NOMO-1 treated with dmso at 0.1 percent for 144 hours (cell line): ENCODE data around the gene ARHGEF12.

Source experiments
- DNase-seq: peaks from one replicate; lab custom pipeline; 2025; ENCODE audit not compliant: unreplicated experiment; lab: John Stamatoyannopoulos, UW

The ARHGEF12 gene

DNA sequence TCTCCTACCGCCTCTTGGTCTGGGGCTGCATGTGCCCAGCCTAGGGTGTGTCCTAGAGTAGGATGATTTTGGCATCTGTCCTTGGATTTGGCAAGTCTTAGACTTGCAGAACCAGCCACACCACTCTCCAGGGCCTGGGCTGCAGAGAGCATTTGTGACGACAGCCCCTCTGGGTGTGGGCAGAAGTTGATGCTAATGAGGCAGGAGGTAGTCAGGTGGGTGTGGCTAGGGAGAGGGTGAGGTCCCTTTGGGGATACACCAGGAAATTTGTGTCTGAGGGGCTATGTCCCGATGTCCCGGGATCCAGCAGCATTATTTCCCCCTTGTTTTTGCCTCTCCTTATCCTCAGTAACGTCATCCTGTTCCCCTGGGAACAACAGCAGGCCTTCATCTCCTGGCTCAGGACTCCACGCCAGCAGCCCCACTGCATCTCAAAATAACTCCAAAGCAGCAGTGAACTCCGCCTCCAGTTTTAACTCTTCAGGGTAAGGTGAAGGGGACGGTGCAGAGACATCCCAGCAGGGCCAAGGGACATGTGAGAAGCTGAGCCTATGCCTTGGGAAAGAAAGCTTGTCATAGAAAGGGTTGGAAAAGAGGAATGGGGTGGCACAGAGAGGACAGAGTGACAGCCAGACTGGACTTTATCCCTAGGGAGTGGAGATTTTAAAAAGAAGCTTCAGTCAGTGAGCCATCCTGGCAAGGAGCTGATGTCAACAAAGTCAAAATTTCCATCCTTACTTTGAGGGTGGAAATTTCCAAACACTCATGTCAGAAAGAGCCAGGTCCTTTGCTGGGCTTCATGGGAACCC is 19.1 kb upstream of the ARHGEF12 start:
- DNase-seq = no peak

DNA sequence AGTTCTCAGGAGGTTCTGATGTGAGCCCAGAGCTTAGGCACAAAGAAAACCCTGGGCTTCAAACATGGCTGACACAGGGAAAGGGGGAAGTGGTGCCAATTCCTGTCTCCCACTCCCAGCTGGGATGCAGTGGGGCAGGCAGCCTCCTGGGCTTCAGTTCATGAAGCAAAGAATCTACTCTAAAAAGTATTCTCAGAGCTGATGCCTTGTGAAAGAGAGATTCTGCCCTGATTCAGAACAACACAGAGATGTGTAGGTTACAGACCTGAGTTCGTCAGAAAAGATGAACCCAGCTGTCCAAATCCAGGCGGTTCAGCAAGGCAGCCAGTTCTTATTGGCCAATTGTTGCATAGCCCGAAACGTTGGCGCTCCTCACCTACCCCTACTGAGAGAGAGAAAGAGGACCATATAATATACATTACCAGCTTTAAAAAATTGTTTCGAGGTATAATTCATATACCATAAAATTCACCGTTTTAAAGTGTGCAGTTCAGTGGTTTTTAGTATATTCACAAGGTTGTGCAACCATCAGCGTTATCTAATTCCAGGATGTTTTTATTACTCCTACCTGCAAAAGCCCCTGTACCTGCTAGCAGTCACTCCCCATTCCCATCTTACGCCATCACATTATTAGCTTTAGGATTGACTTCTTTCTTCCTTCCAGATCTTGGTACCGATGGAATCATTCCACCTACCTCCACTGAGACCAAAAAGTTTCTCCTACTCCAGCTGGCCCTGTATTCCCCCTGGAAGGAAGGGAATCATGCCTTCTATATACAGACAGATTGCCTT is 18.3 kb upstream of the ARHGEF12 start:
- DNase-seq = no peak

DNA sequence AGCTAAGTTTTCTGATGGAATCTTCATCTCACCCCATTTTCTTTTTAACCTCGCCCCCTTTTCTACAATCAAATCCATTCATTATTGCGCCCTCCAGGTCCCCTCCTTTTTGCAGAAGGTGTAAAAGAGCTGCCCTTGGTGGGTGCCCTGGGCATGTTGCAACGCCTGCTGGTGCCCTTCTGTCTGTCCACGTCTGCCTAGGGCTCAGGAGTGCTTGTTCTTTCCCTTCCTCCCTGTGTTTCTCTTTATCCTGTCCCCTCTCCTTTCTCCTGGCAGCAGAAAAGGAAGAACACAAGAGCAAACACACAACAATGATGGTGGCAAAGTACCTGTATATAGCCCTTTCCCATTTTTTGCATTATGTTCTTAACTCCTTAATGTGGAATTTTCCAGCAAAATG is 17.3 kb upstream of the ARHGEF12 start:
- DNase-seq = no peak

DNA sequence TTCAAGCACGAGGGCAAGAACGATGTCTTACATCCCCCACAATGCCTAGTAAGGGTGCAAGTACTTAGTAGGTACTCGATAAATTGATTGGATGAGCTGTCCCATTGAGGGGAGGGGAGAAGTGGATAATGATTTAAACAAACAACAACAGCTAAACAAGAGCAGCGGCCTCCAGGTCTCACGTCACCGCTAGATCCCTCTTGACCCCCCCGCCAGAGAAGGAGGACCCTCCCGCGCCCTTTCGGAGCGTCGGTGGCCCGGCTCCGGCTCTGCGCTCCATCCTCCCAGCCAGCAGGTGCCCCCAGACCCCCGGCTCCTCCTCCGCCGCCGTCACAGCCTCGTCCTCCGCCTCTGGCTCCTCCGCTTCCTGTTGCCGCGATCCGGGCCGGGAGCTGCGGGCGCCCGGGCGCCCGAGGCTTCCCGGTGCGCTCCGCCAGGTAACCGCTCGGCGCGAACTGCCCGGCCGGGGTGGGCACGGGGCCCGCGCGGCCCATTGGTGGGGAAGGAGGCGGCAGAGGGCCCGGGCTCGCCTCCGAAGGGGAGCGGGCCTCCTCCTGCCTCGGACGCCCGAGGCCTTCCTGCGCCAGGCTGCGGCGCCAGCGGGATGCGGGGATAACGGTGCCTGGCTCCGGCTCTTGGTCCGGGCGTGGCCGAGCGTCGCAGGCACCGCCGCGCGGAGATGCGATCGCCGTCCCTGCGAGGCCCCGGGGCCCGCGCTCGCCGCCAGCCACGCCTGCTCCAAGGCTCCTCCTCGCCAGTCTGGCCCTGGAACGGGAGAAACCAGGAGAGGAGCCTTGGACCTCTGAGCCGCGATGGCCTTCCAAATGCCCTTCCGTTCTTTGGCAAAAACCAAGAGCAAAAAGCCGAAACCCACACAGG is 11.0 kb upstream of the ARHGEF12 start, which contains the start of gene TLCD5:
Gene TLCD5, plus strand, starts transcription at position 368 of the 879 bp plus-strand sequence. CDS start 2,143 bp downstream, outside the sequence.
- DNase-seq = no peak

DNA sequence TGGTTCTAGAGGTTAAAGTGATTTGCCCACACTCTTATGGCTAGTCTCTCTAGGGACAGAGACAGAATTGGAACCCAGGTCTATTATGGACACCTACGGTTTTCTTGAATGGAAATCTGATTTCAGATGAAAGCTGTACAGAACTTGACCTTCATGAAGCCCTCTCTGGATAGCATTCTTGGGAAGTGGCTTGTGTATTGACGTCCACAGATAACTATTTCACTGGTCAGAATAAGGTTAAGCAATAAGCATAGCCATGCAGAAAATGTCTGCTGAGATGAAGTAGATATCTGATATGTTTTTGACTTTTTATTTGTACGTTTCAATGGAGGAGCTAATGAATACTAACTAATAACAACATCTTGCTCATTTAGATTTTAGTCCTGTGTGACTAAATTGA is 10.0 kb upstream of the ARHGEF12 start:
- DNase-seq = no peak

DNA sequence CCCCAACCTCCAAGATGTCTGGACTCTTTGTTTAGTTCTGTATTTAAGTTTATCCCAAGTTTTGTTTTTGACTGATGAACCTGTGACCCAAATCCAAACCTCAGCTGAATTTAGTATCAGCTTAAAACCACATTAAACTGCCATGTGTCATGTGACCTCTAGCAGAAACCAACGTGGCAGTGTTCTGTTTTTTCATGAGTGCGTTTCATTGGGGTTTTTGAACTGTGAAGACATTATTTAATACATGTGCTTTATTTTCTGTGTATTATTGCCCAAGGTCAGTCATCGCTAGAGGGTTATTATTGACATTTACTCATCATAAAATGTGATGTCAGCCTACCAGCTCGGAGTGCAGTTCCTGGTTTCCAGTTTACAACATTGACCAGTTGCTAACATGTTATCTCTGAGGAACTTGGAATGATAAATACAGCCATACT is 9.3 kb upstream of the ARHGEF12 start:
- DNase-seq = no peak

DNA sequence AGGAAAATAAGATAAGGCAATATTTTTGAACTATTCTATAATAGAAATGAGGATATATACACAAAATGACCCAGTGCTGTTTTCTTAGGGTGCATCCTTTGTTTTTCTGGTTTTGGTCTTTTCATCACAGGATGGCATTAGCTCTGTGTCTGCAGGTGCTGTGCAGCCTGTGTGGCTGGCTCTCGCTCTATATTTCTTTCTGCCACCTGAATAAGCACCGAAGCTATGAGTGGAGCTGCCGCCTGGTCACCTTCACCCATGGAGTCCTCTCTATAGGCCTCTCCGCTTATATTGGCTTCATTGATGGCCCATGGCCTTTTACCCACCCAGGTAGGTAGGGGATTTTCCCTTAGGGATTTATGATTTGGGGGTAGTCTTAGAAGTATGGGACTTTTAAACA is 8.9 kb upstream of the ARHGEF12 start:
- DNase-seq = no peak

DNA sequence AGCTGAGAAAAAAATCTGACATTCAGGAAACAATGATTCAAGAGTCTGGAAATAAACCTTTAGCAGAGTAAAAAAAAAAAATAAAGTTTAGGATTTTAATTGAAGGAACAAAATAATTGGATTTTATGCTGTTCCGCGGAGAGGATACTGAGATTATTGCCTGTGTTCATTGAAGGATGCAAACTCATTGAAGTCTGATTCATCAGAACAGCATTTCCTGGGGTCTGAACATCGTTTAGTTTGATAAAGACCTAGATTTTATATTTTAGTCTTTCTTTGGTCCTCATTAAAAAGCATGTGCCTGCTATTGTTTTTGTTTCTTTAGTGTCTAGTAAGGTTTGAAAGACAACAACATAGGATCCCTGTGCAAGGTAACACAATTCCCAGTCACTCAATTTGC is 6.7 kb upstream of the ARHGEF12 start:
- DNase-seq = no peak

DNA sequence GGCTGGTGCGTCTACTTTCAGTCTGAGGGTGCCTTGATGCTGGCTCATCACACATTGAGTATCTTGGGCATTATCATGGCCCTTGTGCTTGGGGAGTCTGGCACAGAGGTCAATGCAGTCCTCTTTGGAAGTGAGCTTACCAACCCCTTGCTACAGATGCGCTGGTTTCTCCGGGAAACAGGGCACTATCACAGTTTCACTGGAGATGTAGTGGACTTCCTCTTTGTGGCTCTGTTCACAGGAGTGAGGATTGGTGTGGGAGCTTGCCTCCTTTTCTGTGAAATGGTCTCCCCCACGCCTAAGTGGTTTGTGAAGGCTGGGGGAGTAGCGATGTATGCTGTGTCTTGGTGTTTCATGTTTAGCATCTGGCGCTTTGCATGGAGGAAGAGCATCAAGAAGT is 6.2 kb upstream of the ARHGEF12 start:
- DNase-seq = no peak

DNA sequence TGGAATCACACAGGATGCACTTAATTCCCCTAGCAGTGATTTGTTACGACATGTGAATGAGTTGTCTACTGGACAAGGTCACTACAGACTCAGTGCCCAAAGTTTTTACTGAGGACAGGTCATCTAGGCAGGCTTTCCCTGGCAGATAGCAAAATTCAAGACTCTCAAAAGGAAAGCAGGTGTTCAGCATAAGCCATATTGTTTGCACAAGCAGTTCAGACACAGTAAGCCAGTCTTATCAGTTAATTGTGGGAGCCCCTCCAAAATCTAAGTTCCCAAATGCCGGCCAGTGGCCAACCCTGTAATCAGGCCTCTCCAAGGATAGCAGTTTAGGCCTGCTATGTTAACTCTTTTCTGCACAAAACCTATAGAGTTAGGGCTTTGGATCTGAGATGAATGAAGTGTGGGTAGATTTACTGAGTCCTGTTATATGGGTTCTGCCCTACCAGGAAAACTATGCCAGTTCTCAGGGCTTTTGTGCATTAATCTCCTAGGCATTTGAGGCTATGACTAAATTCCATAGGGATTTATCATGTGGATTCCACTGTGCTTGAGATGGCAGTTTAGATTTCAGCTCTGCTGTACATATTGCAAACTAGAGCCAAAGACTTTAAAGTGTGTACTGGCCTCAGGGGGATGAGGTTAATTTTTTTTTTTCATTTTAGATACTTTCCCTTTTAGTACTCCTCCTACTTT is 4.8 kb upstream of the ARHGEF12 start:
- DNase-seq = no peak

DNA sequence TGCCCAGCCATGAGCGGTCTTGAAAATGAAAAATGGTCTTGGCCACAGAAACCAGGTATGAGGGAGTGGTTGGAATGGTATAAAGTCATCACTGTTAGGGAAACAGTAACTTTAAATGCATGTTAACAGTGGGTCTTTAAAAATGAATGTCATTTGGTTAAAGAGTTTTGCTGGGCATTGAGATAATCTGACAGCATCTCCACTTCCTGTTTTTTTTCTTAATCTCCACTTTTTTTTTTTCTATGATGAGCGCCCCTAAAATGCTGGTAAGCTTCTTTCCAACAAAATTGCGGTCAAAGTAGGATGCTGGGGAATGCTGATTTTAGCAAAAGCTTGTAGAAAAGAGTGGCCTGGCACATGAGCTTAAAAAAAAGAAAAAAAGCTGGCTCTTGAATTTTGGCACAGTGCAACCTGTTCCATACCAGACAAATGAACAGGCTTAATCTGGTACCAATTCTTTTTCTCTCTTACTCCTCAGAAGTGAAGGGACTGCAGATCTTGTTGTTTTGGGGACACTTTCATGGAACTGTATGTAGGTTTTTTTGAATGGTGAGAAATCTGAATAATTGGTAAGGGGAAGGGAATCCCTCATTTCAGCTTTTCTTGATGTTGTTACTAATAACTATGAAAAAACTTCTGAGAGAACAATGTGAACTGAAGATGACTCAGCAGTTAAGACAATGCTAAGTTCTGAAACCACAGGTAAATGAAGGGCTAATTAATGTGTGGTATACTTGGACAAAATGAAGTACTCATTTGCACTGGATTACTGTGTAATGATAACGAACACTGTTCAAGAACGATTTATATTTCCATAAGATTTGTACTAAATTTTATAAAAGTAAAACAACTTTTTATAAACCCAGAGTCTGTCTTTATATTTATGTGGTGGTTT is 3.1 kb upstream of the ARHGEF12 start:
- DNase-seq = no peak

DNA sequence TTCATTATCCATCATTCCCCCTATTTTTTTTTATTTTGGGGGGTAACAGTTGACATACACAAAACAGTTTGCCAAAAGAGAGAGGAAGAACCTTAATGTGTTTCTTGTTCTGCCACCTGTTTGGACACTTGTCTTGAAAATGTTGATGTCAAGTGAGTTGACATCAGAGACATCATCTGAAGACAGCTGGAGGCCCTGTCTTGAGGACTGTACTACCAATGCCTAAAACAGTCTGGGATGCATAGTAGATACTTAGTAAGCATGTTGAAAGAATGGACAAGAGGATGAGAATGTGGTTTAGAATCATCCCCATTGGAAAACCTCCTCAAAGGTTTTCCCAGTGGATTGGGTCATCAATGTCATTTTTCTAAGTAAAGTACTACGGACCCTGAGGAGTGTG is 2.4 kb upstream of the ARHGEF12 start:
- no peak for DNase-seq

DNA sequence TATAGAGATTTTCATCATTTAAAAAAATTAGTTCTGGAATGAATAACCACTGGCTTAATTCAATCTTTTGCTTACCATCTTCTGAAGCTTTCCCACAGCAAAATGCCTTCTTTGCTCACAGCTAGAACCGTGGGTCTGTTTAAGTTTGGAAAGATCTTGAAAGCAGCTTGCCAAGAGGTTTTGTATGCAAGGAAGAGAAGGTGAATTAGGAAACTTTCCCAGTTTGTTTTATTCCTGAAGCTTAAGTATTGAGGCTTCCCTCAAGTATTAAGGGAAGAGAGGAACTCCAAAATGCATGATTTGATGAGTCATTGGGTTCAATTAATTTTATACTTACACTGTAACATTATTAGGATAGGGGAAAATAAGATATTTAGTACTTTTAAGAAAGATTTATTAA is 1.9 kb upstream of the ARHGEF12 start:
- DNase-seq = no peak

DNA sequence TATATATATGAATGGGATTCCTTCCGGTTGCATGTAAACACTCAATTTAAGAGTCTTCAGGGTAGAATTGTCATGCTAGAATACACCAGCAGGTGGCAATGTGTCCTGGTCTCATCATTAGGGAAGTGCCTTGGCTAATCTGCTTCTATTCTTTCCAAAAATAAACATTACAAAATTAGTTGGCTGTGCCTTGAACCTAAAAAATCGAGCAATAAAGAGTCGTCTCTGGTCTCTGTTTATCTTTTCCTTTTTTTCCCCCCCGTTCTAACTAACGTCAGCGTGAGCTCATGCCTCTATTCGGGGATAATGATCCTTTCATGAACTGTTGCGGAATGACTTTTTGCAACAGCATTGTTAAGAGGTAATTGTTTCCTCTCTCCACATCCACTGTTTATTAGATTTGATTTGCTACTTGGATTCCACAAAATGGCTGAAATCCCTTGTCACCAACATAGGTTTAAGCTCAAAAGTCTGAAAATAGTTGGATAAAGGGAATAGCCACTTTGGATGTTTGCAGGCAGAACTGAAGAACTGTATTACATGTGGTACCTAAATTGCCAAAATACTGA is 1.2 kb upstream of the ARHGEF12 start:
- DNase-seq = peak; percentile 13

DNA sequence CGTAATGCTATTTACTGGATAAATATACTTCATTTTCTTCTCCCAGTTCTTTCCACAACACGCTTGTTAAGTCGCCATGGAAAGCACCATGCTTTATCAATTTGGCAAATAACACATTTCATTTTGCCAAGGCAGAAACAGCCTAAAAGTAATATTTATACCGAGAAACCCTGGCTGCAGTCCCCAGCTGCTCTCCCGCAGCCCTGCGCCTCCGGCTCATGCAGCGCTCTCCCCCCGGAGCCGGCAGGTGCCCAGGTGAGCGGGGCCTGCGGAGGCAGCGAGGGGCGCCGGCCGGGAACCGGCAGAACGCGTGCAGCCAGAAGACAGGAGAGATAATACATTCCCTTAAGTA is 681 bp upstream of the ARHGEF12 start:
- DNase-seq = no peak

DNA sequence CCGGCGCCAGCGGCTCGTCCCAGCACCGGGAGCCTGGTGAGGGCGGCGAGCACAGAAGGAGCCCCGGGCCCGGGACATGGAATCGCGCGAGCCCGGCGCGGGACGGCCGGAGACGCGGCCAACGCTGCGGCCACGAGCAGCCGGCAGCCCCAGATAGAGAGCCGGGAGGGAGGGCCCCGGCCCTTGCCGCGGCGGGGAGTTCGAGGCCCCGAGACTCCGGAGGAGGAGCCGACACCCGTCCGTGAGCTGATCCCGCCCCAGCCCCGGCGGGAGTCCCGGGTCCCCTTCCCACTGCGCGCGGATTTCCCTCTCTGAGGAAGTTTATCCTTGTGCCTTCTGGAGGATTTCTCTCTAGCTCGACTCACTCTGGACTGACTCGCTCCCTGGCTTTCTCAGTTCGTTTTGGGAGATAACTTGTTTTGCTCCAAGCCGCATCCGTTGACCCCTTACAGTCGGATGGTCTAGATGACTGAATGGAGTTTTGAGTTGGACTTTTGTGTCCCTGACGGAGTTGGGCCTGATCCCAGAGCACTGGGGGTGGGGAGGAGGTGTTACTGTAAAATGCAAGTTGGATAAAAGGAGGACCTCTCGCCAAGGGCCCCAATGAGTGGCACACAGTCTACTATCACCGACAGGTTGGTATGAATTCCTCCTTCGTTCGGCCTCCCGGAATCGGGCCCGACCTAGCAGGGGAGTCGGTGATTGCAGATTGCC is 585 bp downstream of the ARHGEF12 start:
- DNase-seq = no peak

DNA sequence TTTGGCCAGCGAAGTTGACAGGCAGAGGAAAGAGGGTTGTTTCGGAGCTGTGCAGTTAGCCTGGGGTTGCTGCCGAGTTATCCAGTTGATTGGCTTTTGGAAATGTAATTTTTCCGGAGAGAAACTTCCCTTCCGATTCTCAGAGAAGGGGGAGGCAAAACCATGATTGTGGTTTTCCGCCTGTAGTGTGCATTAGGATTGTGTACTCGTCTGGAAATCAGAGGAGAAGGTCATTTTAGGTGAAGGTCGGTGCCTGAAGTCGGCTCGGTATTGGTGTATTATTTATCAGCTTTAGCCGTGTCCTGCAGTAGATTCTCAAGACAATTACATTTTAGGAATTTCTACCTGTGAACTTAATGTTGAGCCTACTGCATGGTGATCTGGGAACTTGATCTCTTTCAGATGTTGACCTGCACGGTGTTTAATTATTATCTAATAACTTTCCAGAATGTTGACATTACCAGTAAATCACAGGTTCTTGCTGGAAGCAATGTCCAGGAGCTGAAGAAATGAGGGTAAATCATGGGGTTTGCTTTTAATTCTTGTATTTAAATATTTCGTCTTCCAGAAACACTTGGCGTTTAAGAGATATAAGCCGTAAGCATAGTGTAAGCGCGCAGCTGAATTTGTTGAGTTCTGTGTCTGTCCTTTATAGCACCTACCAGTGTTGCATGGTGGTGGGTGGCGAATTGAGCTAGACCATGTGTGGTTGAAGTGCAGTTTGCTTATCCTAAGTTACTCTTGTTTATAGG is 1.3 kb downstream of the ARHGEF12 start:
- DNase-seq = no peak
